Activated naive CD4-positive, alpha-beta T cell (primary cell): ENCODE data around the gene CDHR3.

Experiments
- DNase-seq, 4 experiments: peaks; one replicate each; lab custom pipeline; 2025; lab: John Stamatoyannopoulos, UW

Gene CDHR3

DNA sequence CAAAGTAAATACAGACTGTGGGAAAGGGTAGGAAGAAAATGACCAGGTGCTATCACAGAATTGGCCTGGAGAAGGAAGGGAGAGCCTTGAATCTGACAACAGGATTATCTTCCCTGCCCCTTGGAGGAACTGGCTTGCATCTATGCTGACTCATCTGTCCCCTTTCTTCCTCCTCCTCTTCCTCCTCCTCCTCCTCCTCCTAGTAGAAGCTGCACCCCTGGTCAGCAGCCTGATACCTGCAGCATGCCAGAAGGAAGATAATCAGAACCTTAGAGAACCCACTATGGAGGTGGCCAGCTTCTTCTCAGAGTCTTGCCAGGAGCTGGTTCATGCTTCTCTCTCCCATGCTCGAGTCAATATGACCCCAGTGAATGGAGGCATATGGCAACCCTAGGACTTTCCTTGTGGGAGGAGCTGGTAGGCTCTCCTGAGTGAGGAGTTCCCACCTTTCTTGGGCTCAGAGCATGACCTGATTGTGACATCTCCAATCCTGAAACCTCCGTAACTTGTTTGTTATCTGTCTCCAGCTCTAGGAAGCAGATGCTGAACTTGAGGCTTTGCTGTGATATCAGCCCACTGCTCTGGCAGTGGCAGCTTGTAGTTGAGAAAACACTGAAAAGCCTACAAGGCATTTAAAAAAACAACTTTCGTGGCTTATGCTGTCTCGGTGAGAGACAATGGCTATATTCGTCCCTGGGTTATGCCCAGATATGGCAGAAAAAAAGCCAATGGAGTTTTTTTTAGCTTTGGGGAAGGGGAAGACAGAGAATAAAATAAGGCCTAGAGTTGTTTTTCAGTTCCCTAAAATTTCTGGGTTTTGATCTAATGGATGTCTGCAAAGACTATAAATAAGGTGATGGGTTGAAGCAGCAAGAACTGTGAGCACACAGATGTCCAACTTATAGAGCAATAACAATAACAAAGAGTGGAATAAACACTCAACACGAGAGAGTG lies 60.6 kb downstream of the CDHR3 start:
- DNase-seq = no peak

DNA sequence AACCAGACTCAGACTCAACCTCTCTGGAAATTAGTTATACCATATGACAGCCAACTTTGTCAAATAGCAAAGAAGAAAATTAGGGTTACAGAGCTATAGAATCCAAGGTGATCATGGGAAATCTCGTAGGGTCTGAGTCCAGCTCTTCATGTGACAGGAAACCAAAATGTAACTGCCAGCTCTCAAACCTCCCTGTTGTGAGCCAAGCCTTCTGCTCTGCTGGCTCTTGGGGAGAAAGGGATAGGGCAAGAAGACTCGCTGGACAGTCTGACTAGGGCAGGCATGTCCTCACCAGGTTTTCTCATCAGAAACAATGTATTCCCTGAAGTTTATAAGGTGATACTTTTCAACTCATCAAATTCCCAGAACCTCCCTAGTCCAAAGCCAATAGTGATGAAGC lies 63.0 kb downstream of the CDHR3 start:
- no peak for DNase-seq

DNA sequence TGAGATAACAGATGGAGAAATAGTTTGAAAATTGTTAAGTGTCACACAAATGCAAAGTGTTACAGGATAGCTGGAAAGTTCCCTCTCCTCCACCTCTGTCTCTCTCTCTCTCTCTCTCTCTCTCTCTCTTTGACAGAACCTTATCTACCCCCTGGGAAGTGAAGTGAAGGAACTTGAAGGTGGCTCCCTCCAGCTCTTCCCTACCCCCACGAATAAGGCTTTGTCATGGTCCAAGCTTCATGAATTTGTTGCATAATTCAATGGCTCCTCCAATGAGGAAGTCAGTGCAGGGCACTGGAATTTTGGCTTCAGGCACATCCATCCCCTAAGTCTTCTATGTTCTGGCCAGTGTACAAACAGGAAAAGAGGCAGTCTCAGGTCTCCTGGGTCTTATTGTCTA lies 66.4 kb downstream of the CDHR3 start:
- no peak for DNase-seq

DNA sequence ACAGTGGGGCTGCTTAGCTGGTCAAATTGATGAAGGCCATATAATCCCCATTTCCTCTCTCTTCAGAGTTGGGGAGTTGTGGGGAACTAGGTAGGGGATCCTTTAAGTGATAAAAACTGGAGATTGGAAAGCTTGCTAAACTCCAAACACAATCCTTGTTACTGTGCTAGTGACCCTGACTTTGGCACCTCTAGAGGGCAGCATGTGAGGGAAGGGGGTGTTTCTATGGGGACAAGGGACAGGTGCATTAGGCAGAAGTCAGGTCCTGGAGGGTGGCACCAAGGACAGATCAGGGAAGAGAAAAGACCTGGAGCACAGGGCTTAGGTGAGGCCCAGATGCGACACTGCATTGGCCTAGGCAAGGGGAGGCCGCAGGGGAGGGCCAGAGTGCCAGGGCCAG lies 66.9 kb downstream of the CDHR3 start:
- no peak for DNase-seq

DNA sequence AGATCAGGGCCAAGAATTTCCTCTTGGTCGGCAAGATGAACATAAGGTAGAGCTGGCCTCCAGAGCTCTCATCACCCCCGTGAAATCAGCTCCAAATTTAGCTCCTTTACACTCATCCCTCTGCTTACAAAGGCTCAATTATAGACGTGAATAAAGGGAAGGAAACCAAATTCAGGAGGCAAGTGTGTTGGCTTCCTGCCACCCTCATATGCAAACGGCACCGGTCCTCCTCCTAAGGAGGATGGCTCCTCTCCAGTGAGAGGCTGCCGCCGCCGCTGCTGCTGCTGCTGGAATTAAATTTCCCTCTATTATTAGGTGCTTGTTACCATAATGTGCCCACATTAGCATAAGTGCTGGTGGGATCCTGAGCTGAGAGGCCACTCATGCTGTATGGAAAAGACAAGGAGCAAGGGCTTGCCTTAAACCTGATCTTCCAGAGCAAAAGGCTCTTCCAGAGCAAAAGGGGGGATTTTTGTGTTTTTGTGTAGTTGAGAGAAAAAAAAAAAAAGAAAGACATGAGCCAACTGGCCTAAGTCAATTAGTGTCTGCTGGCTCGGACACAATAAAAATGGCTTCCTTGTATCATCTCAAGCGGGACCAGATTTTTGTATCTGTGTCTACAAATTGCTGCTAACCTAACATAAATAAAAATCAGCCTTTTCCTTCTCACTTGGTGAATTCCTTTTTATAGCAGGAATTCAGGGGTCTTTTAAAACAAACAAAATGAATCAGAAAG lies 68.4 kb downstream of the CDHR3 start:
- no peak for DNase-seq

DNA sequence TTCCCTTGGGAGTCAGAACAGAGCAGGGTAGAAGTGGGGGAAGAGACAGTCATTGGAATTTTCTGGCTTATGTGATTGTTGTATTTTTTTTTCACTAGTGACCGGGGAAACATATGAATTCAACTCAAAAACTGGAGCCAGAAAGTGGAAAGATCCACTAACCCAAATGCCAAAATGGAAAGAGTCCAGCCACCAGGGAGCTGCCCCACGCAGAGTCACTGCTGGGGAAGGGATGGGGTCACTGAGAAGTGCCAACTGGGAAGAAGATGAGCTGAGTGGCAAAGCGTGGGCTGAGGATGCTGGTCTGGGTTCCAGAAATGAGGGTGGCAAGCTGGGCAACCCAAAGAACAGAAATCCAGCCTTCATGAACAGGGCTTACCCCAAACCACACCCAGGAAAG lies 69.2 kb downstream of the CDHR3 start:
- no peak for DNase-seq

DNA sequence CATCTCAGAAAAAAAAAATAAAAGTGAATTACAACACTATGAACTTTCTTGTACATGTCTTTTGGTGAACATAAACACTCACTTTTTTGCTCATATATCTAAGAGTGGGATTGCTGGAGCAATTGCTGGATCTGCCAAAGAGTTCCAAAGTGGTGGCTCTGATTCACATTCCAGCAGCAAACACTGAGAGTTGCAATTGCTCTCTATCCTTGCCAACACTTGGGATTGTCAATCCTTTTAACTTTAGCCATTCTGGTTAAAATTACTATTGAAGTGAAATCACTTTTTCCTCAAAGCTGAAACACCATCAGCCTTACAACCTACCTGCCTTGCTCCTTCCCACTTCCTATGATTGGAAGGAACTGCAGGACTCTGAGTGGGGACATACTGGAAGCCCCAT lies 70.7 kb downstream of the CDHR3 start:
- no peak for DNase-seq

DNA sequence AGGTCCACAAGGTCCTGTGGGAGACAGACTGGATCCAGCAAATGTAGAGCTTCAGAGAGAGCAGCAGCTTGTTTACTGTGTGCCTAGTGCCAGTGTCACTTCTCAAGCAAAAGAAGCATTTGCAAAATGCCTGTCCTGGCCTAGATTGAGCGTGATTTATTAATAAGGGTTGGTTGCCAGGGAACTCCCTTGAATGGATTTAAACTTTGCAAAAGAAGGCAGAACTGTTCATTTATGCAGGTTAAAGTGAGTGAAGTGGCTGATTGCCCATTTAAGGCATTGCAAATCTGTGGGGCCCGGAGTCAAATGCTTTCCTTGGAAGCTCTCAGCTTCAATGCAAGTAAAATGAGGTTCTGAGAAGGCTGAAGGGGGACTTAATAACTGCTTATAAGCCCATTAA lies 71.3 kb downstream of the CDHR3 start:
- DNase-seq = no peak

DNA sequence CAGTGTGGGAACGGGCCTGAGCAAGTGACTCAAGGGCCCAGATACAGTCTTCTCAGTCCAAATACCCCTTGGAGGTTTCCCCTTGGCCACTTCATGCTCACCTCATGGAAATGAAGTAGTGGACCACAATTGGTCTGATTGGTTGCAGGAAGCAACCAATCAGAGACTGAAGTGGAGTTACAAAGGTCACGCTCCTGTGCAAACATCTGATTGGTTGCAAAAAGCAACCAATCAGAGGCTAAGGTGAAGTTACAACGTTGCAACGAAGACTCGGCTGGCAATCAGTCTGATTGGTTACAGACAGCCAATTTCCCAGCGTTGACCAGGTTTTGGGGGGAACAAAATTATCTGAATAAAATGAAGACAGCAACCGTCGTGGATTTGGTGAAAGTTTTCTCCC lies 72.5 kb downstream of the CDHR3 start:
- no peak for DNase-seq

DNA sequence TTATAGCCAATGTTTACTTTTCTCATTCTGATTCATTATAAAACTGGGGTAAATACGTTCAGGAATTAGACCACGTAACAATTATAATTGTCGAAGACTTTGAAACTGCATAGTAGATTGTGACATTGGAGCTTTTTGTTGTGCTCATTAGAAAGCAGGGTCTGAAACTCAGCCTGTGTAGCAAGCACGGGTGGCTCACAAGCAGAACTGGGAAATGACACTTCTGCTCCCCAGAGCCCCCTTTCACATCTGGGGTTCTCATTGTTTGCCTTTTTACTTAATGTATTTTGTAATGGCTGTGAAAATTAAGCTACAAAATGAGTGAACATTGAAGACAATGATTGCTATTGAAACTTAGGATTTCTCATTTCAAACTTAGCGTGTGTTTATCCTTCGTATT lies 72.9 kb downstream of the CDHR3 start:
- DNase-seq = no peak

DNA sequence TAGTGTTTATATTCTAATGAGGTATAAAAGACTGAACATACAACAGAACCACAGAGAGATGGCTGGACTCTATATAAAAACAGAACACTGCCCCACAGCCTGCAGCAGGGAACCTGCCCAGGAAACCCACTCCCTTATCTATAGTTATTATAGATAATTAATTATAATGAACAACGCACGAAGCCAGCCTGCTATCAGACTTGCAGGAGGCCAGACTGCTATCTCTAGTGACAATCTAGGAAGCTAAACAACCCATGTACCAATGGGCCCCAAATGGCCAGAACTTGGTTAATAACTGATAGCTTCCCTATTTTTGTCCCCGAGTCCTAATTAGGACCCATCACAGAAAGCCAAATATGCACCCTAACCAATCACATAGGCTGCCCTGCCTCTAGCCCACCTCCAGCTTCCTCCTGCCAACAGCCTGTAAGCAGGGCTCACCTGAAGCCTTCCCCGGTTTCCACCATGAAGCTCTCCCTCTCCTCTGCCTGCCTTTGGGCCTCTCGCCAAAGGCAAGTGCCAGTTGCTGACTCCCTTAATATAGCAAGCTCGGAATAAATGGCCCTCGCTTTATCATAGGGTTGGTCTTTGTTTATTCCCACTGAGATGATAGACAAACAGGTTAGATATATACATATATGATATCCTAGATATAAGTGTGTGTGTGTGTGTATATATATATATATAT lies 74.6 kb downstream of the CDHR3 start:
- DNase-seq = no peak

DNA sequence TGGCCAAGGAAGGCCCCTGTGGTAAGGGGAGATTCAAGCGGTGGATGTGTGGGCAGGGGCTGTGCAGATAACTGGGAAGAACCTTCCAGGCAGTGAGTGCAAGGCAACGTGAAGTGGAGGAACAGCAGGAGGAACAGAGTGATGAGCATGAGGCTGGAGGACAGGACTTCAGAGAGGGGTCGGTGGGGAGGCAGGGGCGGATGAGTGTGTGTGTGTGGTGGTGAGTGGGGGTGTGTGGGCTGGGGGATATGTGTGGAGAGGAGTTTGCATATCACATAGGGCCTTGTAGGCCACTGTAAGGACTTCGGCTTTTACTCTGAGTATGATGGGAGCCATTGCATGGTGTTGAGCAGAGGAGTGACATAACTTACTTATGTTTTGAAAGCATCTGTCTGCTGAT lies 75.2 kb downstream of the CDHR3 start:
- DNase-seq = no peak

DNA sequence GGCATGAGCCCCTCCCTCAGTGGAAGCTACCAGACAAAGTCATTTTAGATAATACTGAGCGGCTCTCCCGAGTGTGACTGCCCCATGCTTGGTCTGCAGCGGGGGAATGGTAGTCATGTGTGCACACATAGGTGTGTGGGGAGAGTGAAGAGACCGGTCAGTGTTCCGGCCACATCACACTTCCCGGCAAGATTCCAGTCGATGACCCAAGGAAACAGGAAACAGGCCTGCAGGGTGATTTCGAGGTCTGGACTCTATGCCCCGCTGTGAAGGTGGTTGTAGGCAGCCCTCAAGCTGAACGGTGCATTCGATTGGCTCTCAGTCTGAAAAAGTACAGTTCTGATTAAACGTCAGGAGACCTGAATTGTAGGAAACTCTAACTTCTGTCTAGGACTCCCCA lies 75.9 kb downstream of the CDHR3 start:
- no peak for DNase-seq

DNA sequence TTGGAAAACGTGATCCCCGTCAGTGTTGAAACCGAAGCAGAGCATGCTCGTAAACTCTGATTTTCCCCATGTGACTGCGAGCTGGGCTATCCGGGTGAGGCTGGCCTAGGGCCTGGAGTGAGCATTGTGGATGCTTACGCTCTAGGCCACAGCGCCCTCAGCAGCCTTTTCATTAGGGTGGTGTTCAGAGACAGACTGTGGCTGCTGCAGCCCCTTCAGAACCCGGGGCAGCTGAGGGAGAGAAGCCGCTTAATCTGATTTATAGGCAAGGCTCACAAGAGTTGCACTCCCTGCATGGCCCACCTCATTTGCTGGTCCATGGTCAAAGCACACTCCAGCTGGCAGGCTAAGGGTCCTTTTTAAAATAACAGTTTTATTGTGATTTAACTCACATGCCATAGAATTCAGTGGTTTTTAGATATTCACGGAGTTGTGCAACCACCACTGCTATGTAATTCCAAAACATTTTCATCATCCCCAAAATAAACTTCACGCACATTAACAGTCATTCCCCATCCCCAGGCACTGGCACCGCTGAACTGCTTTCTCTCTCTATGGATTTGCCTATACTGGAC lies 76.5 kb downstream of the CDHR3 start:
- no peak for DNase-seq

DNA sequence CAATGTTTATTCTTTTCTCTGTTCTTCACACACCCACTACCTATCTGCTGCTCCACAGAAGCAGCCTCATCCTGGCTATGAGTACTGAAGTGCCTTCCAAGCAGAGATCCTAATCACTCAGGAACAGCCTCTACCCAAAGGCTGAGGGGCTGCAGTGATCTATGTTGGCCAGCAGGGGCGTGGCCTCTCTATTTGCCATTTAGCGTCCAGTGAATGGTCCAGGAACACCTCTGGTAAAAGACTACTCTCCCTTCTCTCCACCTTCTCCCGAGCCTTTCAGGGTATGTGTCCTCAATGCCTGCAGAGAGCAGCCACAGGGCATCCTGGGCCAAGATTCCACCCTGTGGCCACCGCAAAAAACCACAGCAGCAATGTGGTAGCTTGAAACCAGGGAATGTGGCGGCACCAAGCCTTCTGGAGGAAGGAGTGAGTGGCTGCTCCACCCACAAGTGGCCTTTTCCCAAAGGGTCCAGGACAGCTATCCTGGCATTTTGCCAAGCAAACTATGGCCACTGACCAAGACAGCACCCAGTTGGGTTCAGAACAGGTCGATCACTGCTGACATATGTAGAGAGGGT lies 78.2 kb downstream of the CDHR3 start:
- DNase-seq = no peak

DNA sequence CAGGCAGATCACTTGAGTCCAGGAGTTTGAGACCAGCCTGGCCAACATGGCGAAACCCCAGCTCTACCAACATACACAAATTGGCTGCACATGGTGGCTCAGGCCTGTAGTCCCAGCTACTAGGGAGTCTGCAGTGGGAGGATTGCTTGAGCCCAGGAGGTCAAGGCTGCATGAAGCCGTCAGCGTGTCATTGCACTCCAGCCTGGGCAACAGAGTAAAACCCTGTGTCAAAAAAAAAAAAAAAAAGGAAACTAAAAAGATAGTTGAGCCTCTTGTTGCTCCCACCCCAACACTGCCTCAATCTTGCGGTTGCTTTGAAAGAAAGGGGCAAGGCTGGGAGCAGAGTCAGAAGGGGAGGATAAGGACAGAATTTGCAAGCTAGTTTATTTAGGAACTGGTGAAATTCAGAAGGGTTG lies 79.1 kb downstream of the CDHR3 start:
- no peak for DNase-seq

DNA sequence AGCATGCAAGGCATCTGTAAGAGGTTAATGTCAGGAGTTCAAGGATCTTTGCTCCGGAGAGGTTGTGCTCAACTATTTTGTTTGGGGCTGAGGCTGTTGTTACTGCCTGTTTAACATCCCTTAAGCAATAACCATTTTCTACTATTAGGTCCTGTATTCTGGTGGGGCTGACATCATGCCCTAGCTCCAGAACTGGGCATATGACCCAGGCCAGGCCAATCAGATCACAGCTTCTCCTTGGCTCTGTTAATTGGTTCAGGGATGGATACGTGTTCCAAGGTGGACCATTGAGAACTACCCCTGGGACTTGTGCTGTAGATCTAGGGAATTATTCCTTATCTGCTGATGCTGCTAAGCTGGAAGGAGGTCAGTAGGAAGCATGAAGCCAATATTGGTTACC lies 82.1 kb downstream of the CDHR3 start:
- no peak for DNase-seq

DNA sequence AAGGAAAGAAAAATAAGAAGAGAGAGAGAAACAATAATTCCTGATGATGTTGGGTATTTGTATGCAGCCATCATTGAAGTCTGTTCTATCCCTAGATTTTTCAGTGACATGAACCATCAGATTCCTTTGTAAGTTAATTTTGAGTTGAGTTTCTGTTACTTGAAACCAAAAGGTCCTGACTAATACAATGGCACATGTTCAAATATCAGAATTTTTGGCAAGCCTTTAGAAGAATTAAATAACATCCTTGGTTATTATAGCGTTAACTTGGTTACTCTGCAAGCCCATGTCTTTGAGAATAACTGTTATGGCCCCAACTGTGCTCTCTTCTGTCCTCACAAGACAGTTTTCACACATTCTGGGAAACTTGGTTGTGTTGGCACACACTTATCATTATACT lies 82.5 kb downstream of the CDHR3 start:
- no peak for DNase-seq

DNA sequence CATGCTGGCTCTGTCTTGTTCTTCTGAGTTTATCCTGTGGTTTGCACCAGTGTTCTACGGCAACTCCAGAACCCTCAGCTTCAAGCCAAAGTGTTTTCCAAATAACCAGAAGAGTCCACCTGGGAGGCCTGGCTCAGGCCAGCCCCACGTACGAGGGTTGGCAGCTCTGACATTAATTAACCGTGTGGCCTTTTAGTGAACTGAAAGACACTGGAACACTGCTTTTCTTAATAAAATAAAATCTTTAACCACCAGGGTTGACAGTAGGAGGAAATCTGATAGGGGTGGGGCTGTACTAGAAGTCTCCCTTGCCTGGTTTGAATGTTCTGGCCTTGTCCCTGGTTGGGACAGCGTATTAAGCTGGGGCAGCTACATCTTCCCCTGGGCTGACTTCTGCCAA lies 84.1 kb downstream of the CDHR3 start:
- DNase-seq = no peak

DNA sequence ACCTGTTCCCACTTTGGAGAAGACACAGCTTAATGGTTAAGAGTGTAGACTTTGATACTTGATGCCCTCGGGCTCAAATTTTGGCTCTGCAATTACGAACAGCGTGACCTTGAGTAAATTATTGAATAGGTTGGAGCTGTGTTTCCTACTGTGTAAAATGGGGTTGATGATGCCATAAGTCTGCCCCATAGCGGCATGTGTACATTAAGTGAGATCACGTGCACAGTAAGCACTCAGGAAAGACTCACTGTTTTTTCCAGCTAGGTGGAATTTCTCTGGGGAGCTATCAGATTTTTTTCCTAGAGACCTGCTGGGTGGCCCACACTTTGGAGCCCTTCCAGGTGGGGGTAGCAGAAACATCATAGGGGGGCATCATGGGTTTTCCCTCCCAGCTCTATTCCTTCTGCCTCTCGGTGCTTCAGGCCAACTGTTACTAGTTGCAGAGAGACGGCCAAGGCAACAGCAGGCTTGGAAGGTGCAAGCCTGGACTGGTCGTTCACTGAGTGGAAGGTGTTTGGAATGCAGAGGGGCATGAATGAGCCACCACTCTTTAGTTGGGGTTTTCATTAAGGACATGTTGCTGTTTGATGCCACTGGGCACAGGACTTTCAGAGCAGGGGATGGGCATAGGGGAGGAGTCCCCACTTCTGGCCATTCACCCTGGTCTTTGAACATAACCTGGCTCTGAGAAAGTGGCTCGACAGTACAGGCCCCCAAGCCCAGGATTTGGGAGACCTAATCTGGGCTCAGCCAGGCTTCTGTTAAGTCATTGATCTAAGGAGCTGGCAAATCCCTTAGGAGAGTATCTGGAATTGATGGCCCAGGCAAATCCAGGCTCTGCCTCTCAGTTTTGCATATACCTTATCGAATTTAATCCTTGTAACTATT lies 85.0 kb downstream of the CDHR3 start:
- no peak for DNase-seq

DNA sequence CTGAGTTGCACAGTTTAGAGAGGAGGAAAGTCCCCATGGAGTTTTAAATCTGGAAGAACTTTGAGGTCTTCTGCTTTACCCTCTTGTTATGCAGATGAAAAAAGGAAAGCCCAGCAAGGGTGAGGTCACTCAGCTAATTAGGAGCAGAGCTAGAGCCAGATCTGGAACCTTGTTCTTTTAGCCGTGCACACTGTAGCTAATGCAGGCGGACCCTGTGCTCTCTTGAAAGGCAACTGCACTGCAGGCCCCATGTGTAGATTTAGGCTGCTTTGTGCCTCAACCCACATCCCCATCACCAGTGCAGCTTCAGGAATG lies 85.6 kb downstream of the CDHR3 start:
- no peak for DNase-seq
